Bronchial epithelial cell (primary cell): ENCODE results near the gene TMEM87A. TPM values are rescaled to one million over a fixed set of nuclear protein-coding genes. Genes with fewer than 3 reads are reported as not detected.
"Not testable (repeated sequence)": the region's sequence is repeated elsewhere in the genome, so short reads cannot be mapped to it uniquely, and the experiment has no call there.

Experiments used
- DNase-seq: peaks from one replicate; pipeline ENCODE4 v3.0.0-alpha.2; 2010; ENCODE audit warnings: low read depth
- FAIRE-seq: peaks from 2 replicates; lab custom pipeline; 2011; peaks lifted over from hg19 to GRCh38; lab: Jason Lieb, UNC
- H3K27me3 ChIP-seq: 2 replicates; pipeline ENCODE4 v1.5.1; 2011; ENCODE audit warnings: low read length; ENCODE audit not compliant: control insufficient read depth, insufficient read depth
- H3K36me3 ChIP-seq: 2 replicates; pipeline ENCODE4 v1.5.1; 2011; ENCODE audit warnings: low read length; ENCODE audit not compliant: control insufficient read depth, insufficient read depth
- H3K4me3 ChIP-seq: 2 replicates; pipeline ENCODE4 v1.5.1; 2011; ENCODE audit warnings: mild to moderate bottlenecking, low read depth, low read length, control low read depth
- CTCF ChIP-seq: IDR thresholded peaks from 2 replicates; pipeline ENCODE4 v1.5.1; 2011; ENCODE audit warnings: mild to moderate bottlenecking, moderate library complexity, low read length, control low read depth, inconsistent platforms; ENCODE audit not compliant: insufficient read depth, severe bottlenecking
- total RNA-seq: library from RNA; depleted of rRNA; stranded (reverse); fragments of >200 nt; gene quantifications from 2 replicates; pipeline ENCODE4 v1.2.1, GENCODE V29; 2014

TMEM87A gene
- total RNA-seq, 1 donor from 2014 or later, result 156 TPM

GRCh38 chr15:42313463-42313862, 40.2 kb upstream of the TMEM87A start:
- no peak for TF ChIP-seq CTCF
- Histone ChIP-seq H3K27me3 (no peaks in the 10 kb centered on the region), H3K4me3 (no peak overlapping the region), H3K36me3 (peaks cover 4% of the 10 kb centered on the region)
- FAIRE-seq (peak; percentile 93), DNase-seq (no peak)

GRCh38 chr15:42306681-42307080, 33.4 kb upstream of the TMEM87A start:
- Histone ChIP-seq H3K36me3 (peaks cover 2% of the 10 kb centered on the region), H3K4me3 (no peak overlapping the region), H3K27me3 (no peaks in the 10 kb centered on the region)
- FAIRE-seq (no peak), DNase-seq (no peak)
- TF ChIP-seq CTCF, result no peak

- not testable (repeated sequence) for H3K4me3 ChIP-seq, H3K36me3 ChIP-seq, H3K27me3 ChIP-seq, FAIRE-seq
- DNase-seq, result peak; percentile 44
These were observed 27.8 kb upstream of the TMEM87A start for GRCh38 chr15:42301004-42301403.

GRCh38 chr15:42289166-42289565, 15.9 kb upstream of the TMEM87A start:
- peak; percentile 58 for FAIRE-seq
- no peak for TF ChIP-seq CTCF
- Histone ChIP-seq H3K4me3 (no peak overlapping the region), H3K27me3 (no peaks in the 10 kb centered on the region), H3K36me3 (peaks cover 3% of the 10 kb centered on the region)
- peak; percentile 57 for DNase-seq

- Histone ChIP-seq H3K36me3 (peaks cover 3% of the 10 kb centered on the region), H3K4me3 (no peak overlapping the region), H3K27me3 (no peaks in the 10 kb centered on the region)
- no peak for TF ChIP-seq CTCF
- FAIRE-seq, result no peak
- no peak for DNase-seq
These were observed 14.7 kb upstream of the TMEM87A start for GRCh38 chr15:42287931-42288330.

GRCh38 chr15:42286445-42287029, 13.3 kb upstream of the TMEM87A start:
- Histone ChIP-seq H3K4me3 (no peak overlapping the region), H3K27me3 (no peaks in the 10 kb centered on the region), H3K36me3 (peaks cover 1% of the 10 kb centered on the region)
- no peak for FAIRE-seq
- DNase-seq, result no peak
- no peak for TF ChIP-seq CTCF
